Fibroblast of skin of scalp (primary cell): ENCODE results near the gene TAC3.
A peak's percentile ranks its signal among the peaks of the same experiment; 100 is the strongest.
"Not testable (repeated sequence)": the region's sequence is repeated elsewhere in the genome, so short reads cannot be mapped to it uniquely, and the experiment has no call there.

Experiments used
- DNase-seq: peaks from one replicate; pipeline ENCODE4 v3.0.0-alpha.2; 2013

TAC3 gene

DNA sequence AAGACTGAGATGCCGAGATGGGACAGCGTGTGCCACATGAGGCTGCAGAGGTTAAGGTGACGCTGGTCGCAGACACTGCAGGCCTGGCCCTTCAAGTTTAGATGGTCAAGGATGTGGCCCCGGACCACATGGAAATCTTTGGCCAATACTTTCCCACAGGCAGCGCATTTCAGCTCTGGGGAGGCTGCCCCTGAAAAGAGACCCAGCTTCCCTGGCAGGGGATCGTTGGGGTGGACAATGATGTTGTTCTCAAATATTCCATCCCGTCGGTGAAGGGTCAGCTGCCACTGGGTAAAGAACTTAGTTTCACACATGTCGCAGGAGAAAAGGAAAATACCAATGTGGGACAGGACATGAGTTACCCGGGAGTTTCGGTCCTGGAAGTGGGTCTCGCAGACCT lies 12.9 kb downstream of the TAC3 start:
- DNase-seq = no peak

- DNase-seq = peak; percentile 52
Observed at GRCh38 chr12:57001448-57001906, 14.9 kb downstream of the TAC3 start.

GRCh38 chr12:57000393-57000792 lies 15.9 kb downstream of the TAC3 start:
- no peak for DNase-seq

DNA sequence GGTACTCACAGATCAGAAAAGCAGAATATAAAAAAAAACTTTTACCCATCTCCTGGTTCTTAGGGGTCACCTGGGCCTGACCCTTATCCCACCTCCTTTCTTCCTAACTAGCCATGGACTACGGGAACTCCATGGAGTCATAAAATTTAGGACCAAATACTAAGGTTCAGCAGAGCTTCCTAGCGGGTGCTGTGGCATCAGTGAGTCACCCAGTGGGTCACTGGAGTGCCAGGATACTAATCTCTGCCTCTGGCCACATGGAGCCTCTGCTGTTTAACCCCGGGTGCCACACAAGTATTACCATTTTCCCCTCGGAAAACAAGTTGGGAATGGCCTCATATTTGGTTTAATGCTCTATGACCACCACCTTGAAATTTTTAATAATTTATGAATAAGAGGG lies 16.9 kb downstream of the TAC3 start:
- no peak for DNase-seq

DNA sequence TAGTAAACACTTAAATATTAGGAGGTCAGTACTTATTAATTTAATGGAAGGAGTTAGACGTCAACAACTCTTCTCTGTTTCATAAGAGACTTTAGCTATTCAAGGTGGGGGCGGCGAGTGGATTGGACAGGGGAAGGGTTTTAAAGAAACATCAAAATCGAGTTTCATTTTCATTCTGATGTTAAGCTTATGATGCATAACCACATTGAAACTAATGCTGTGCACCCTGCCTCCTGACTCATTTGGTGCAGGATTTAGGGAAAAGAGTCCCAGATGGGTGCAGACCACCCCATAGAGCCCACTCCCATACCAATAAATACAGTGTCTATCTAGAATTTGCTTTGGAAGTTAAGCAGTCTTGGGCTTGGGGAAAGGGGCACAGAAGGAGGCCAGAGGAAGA lies 17.3 kb downstream of the TAC3 start:
- no peak for DNase-seq

- DNase-seq = no peak
Observed at GRCh38 chr12:56998316-56998715, 18.0 kb downstream of the TAC3 start.

DNA sequence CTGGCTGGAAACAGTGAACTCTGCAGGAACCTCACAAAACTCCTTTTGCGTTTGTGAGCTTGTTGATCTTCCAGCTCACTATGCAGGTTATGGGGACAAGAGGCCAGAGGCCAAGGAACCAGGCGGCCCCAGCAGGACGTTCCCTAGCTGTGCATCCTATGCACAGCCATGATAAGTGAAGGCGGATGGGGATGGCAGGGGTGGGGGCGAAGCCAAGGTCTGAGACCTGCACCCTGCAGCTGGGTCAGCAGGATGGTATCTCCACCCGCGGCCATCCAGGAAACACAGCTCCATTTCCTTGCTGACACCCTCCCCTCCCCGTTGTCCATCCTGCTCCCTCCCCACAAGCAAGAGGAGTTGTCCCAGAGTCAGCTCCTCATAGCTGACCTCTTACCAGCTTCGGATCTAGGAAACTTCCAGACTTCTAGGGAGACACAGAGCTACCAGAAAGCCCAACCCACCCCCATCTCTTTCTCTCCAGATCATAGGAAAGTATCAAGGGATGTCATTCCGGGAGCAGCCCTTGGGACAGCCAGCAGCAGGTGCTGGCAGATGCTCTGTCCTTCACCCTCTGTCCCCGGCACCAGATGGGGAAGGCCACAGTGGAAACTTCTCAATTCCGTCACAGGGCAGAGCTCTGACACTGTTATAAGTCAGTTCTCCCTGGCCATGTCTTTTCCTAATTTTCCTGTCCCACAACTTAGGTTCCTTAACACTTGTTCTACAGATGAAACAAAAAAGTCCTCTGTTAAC lies 19.4 kb downstream of the TAC3 start:
- DNase-seq = no peak

DNA sequence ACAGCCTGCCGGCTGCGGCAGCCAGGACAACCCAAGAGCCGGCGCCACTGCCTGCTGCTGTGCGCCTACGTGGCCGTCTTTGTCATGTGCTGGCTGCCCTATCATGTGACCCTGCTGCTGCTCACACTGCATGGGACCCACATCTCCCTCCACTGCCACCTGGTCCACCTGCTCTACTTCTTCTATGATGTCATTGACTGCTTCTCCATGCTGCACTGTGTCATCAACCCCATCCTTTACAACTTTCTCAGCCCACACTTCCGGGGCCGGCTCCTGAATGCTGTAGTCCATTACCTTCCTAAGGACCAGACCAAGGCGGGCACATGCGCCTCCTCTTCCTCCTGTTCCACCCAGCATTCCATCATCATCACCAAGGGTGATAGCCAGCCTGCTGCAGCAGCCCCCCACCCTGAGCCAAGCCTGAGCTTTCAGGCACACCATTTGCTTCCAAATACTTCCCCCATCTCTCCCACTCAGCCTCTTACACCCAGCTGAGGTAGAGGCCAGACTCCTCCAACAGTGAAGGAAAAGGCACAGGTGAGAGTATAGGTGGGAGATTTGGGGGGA lies 20.3 kb downstream of the TAC3 start:
- no peak for DNase-seq

DNA sequence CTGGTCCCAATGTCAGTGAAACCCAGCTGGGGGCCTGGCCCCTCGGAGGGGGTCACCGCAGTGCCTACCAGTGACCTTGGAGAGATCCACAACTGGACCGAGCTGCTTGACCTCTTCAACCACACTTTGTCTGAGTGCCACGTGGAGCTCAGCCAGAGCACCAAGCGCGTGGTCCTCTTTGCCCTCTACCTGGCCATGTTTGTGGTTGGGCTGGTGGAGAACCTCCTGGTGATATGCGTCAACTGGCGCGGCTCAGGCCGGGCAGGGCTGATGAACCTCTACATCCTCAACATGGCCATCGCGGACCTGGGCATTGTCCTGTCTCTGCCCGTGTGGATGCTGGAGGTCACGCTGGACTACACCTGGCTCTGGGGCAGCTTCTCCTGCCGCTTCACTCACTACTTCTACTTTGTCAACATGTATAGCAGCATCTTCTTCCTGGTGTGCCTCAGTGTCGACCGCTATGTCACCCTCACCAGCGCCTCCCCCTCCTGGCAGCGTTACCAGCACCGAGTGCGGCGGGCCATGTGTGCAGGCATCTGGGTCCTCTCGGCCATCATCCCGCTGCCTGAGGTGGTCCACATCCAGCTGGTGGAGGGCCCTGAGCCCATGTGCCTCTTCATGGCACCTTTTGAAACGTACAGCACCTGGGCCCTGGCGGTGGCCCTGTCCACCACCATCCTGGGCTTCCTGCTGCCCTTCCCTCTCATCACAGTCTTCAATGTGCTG lies 21.0 kb downstream of the TAC3 start:
- no peak for DNase-seq

- DNase-seq = no peak
Observed at GRCh38 chr12:56994231-56994746, 22.0 kb downstream of the TAC3 start.

DNA sequence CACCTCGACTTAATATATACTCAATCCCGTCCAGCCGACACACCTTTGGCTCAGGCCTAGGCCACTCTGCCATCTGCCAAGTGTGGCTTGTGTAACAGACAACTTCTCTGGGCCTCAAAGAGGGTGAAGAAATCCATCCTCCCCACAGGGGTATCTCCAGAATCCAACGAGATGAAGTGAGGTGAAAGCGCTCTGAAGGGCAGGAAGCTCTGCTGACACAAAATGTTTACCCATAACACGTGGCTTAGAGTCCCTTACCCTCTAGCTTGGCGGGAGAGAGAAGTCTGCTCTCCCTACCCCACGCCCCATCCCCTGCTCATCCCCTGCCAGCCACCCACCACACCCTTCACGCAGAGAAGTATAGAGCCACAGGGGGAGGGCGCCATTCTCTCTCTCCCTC lies 23.0 kb downstream of the TAC3 start:
- DNase-seq = no peak

DNA sequence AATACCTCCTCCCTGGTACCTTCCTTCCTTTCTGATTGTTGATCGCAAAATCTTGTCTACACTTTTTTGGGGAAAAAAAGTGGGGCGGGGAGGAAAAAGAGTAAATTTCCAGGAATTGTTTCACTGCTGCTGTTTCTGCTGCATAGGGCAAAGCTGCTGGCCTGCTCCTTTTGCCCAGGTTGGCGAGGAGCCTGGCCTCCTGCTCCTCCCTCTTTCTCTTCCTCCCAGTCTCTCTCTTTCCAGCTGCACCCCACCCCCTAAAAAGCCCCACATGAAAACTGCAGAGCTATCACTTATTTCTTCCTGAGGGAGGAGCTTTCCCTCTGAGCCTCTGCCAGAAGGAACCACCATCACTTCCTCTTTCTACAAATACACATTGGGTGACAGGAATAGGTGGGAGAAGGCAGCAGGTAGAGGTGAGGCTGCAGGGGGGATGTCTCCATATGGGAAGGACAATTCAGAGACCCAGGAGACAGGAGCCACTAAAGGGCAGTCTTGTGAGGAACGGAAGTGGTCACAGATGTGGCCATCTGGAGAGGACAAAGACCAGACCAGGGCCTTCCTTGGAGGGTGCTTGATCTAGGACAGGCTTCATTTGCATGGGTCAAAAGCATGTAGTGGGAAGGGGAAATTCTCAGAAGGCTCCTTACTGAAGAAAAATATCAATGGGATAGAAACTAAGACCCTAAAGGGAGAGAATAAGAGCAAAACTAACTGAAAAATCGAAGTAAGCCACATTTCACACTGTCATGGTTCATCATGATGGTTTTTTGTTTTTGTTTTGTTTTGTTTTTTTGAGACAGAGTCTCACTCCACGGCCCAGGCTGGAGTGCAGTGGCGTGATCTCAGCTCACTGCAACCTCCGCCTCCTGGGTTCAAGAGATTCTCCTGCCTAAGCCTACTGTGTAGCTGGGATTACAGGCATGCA lies 24.7 kb downstream of the TAC3 start:
- no peak for DNase-seq

GRCh38 chr12:56990648-56991318 lies 25.5 kb downstream of the TAC3 start:
- DNase-seq = no peak

- peak; percentile 52 for DNase-seq
Observed at GRCh38 chr12:56989861-56990610, 26.3 kb downstream of the TAC3 start.

- DNase-seq = no peak
Observed at GRCh38 chr12:56988207-56988739, 28.1 kb downstream of the TAC3 start.

DNA sequence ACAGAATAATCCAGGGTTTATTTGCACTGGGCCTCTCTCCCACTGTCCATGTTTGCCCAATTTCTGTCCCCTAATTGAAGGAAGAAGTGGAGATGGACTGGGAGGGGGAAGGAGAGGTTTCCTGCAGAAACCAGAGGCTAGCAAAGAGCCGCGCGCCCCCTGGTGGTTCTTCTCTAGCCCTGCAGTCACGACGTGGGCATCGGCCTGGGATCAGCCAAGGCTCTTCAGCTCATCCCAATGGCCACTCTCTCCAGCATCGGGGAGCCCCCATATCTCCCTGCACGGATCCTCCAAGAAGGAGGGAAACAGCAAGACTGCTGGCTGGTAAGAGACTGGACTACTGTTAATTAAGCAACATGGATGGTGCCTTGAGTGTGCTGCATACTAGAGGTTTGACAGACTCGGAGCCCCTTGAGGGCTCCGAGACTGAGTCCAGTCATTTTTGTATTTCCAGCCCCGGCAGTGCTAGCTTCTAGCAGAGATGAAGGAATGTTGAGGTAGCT lies 28.7 kb downstream of the TAC3 start:
- DNase-seq = peak; percentile 77

GRCh38 chr12:56987011-56987410 lies 29.3 kb downstream of the TAC3 start:
- no peak for DNase-seq

DNA sequence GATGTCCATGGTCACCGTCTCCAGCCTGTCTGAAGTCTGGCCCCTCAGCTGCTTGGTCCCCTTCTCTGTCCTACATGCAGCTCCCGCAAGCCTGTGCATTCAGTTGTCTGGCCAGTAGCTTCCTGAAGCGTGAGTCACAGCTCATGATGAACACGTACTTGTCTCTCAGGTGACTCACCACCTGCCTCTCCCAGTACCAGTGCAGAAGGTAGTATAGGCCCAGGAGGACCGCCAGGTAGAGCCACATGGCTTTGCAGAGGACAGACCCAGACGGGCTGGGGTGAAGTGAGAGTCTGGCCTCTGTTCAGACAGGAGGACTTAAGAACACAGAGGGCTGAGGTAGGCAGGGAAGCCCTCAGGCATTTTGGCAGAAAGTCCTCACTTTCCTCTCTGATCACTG lies 30.6 kb downstream of the TAC3 start:
- not testable (repeated sequence) for DNase-seq

- DNase-seq = no peak
Observed at GRCh38 chr12:56983386-56983785, 32.9 kb downstream of the TAC3 start.

- DNase-seq = not testable (repeated sequence)
Observed at GRCh38 chr12:56982578-56983236, 33.6 kb downstream of the TAC3 start.
